HG02623 (cell line): ENCODE data around the gene SLC16A9.

ENCODE experiments used
- ATAC-seq: cut with Tn5 transposase; IDR thresholded peaks from one replicate; pipeline ENCODE4 v1.9.1; 2021; ENCODE audit warnings: moderate library complexity; ENCODE audit not compliant: unreplicated experiment

Gene SLC16A9

GRCh38 chr10:59719374-59719773 lies 9.7 kb upstream of the SLC16A9 start:
- ATAC-seq = no peak

DNA sequence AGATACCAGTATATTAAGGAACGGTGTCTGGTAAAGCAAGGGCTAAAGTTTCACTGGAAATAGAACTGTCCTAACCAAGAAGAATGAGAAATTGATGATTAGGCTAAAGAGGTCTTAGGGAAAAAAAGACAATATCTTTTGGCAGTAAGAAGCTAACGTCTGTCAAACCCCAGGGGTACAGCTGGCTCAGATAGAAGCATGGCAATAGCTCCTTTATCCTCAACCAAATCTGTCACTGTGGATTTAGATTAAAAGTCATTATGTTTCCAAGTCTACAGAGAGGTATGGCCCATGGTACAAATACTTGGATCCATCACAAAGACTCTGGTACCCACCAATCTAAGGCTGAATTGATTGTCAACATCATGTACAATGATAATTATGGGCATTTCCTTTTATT lies 8.6 kb upstream of the SLC16A9 start:
- no peak for ATAC-seq

- no peak for ATAC-seq
These were observed 3.7 kb upstream of the SLC16A9 start for GRCh38 chr10:59713196-59713821.

DNA sequence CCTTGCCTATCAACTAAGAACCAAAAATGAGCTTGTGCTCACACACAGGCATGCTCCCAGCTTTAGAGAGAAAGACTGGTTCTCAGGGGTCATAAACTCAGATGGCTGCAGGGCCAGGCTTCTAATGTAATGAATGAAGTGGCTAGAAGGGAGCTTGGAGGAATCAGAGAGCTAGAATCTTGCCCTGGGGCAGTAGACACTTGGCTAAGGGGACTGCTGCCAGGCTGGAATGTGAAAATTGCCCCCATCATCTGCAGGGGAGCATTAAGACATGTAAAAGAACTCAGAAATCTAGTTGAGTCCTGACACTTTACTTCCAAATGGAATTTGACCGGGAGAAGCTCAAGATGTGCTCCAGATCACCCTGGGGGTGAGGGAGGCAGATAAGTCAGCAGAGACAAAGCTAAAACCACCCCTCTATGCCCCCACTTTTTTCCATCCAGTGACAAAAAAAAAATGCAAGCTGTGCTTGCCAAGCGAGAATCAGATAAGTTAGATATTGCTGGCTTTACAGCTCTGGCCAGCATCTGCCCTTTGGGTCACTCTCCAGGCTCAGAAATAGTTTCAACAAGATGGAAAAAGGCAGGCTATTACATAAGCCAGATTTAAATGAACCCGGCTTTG lies 2.3 kb upstream of the SLC16A9 start:
- ATAC-seq = no peak

DNA sequence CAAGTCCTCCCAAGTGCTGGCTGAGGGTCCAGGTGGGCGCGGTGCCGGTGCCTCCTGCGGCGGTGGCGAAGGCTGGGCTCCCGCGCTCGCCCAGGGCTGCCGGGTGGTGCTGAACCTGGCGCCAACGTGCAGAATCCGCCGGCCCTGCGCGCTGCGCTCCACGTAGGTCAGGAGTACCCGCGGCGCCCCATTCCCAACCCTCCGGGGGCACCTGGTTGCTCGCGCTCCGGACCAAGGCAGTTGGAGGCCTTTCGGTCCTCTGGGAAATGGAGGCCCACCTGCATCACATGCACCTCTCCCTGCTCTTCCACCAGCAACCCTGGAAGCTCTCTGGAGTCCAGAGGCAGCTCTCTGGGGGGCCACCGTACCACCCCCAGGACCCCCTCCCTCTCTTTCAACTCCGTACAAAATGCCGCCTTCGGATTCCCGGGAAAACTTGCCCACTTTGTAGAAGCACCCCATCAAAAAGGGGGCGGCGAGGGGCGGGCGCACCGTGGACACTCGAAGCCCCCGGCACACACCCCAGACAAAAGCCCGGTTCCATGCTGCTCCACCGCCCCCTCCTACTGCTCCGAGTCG lies 745 bp downstream of the SLC16A9 start:
- ATAC-seq = no peak

DNA sequence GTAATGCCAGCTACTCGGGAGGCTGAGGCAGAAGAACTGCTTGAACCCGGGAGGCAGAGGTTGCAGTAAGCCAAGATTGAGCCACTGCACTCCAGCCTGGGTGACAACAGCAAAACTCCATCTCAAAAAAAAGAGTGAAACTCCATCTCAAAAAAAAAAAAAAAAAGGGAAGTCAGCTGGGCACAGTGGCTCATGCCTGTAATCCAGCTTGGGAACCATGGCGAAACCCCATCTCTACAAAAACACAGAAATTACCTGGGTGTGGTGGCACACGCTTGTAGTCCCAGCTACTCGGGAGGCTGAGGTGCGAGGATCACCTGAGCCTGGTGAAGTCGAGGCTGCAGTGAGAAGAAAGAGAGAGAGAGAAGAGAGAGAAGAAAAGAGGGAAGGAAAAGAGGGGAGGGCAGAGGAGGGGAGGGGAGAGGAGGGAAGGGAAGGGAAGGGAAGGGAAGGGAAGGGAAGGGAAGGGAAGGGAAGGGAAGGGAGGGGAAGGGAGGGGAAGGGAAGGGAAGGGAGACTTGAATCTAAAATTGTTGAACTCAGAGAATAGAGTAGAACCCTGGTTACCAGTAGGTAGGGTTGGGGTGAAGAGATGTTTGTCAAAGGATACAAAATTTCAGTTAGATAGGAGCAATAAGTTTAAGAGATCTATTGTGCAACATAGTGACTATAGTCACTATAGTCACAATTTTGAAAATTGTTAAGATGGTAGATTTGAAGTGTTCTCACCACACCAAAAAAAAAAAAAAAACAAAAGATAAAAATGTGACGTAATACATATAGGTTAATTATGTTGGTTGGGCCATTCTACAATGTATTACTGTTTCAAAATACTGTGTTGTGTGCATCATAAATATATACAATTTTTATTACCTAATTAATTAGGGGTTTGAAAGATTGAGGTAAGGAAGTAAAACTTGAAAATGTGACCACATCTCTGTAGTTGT lies 2.5 kb downstream of the SLC16A9 start:
- ATAC-seq = no peak

DNA sequence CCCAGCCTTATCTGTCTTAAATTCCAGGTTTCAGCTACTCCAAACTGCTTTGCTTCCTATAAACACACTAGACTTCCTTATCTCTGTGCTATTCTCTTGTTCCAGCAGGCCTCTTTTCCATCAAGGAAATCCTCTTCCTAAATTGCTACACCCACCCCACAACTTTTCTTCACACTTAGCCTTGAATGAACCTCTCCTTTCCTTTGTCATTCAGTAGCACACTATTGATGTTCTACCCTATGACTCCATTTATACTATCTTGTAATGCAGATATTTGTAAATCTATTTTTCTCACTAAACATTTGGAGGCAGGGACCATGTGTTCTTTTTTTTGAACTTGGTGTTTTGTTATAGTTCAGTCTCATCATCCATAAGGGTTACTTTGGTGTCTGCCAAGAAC lies 3.7 kb downstream of the SLC16A9 start:
- no peak for ATAC-seq

- no peak for ATAC-seq
These were observed 5.0 kb downstream of the SLC16A9 start for GRCh38 chr10:59704630-59705029.

DNA sequence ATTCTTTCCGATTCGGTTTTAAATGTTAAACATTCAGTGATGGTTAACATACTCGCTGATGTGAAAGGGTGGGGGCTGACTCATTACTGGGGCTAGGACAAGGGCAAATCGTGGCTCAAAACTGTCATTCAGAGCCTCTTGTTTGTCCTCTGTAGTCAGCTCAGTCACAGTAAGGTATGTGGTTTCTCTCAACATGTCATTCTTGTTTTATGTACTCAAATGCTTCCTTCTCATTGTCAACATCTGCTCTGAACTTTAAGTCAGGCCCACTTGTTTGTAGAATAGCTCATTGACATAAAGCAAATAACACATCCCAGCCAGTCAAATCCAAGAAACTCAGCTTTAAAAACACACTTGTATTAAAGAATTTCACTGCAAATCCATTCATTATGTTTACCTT lies 7.3 kb downstream of the SLC16A9 start:
- ATAC-seq = no peak

DNA sequence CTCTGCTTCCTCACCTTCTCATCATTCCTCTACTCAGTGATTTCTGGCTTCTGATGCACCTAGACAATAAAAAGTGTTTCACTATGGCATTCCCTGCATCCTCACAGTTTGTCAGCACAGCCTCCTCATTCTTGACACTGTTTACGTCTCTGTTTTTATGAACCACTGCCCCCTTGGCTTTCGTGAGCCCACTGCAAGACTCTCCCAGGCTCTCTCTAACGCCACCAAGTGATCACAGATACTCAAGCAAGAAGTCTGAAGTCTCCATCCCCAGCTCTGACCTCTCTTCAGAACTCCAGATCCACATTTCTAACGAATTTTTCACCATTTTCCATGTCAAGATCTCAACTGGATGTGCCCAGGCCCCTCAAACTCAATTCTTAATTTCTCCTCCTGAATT lies 8.9 kb downstream of the SLC16A9 start:
- no peak for ATAC-seq

- ATAC-seq = no peak
These were observed 11.3 kb downstream of the SLC16A9 start for GRCh38 chr10:59698326-59698725.

- ATAC-seq = no peak
These were observed 14.0 kb downstream of the SLC16A9 start for GRCh38 chr10:59695637-59696036.

DNA sequence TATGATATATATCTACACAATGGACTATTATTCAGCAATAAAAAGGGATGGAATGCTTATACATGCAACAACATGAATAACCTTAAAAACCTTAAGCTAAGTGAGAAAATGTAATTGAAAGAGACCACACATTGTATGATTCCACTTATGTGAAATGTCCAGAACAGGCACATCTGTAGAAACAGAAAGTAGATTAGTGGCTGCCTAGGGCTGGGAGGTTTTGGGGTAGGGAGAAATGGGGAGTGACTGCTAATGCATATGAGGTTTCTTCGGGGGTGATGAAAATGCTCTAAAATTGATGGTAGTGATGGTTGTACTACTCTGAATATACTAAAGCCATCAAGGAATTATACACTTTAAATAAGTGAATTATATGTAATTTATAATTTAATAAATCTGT lies 14.7 kb downstream of the SLC16A9 start:
- ATAC-seq = no peak

DNA sequence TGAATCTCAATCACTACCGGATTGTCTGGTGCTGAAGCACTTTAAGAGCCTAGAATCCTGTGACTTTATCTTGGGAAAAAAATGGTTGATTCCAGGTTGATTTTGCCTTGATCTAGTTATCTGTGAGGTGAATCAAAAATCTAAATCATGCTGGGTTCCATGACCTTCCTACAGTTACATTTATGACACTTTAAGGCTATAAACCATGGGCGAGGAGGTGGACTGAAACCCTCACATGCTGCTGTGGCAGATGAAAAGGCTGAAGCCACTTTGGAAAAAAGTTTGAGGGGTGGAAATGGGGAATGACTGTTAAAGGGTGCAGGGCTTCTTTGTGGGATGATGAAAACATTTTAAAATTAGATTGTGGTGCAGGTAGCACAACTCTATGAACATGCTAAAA lies 17.5 kb downstream of the SLC16A9 start:
- ATAC-seq = no peak

- ATAC-seq = no peak
These were observed 20.7 kb downstream of the SLC16A9 start for GRCh38 chr10:59688921-59689351.

DNA sequence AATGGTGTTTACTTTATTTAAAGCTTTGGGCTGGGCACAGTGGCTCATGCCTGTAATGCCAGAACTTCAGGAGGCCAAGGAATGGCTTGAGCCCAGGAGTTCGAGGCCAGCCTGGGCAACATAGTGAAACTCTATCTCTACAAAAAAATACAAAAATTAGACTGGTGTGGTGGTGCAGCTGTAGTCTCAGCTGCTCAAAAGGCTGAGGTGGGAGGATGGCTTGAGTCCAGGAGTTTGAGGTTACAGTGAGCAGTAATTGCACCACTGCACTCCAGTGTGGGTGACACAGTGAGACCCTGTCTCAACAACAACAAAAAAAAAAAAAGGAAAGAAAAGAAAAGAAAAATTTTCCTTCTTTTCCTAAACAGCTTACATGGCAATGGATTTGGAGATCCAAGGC lies 22.0 kb downstream of the SLC16A9 start:
- ATAC-seq = no peak

DNA sequence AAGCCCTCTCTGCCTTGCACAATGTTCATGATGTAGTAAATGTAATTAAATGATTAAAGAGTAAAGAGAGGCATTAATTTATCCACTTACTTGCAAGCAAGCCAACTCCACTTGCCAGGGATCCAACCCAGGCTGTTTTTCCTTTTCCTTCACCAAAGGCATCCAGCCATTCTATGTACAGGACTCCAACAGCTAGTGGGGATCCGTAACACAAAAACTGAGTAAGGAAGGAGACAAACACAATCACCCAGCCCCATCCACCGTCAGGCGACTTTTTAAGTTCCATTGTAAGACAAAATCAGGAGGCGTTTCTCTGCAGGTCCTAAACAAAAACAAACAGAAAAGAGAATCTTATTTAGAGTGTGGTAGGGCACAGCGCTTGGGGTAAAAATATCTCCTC lies 25.6 kb downstream of the SLC16A9 start:
- ATAC-seq = no peak

DNA sequence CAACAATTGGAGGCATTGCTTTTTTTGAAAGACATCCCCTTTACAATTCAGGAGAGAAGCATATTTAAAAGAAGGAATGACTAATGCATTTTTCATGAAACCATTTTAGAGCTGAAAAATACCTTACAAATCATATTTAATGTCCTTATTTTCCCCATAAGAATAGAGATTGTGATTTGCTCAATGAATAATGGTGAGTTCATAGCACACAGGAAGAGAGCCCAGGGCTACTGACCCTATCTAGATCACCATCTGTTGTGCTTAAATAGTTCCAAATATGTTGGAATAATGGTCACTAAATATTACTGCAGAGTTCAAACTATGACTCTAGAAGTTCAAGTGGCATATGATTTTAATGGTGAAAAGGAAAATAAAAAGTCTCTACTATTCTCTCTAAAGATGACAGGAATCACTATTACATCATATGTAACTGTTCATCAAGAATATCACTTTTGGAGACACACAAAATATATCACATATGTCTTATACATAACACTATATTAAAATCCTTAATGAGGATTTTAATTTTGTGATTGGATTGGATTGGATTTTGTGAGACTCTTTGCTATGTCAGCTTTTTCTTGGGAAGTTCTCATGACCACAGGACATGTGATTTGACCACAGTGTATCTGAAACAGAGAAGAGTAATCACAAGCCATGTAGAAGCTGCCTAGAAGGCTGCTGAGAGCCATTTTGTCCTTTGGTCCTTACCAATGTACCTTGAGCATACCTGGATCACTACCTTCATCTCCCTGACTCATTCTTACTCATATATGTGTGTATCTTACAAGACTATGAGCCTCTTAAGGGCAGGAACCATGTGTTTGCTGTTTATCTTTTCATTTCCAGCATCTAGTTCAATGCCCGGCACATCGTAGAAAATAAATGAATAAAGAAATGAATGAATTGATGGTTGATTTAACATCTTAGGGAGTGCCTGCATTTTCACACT lies 26.4 kb downstream of the SLC16A9 start:
- ATAC-seq = no peak

GRCh38 chr10:59680199-59680598 lies 29.5 kb downstream of the SLC16A9 start:
- ATAC-seq = no peak

GRCh38 chr10:59678884-59679301 lies 30.8 kb downstream of the SLC16A9 start:
- peak; percentile 68 for ATAC-seq
